NT2/D1 (cell line): ENCODE results near the gene CELSR2.

Experiments
- SUZ12 ChIP-seq: IDR thresholded peaks from 2 replicates; pipeline ENCODE4 v1.6.1; 2011; ENCODE audit not compliant: insufficient read length, insufficient read depth; ENCODE audit errors: extremely low read depth
- YY1 ChIP-seq: IDR thresholded peaks from 2 replicates; pipeline ENCODE4 v1.6.1; 2011; ENCODE audit not compliant: insufficient read length, insufficient read depth

DNA sequence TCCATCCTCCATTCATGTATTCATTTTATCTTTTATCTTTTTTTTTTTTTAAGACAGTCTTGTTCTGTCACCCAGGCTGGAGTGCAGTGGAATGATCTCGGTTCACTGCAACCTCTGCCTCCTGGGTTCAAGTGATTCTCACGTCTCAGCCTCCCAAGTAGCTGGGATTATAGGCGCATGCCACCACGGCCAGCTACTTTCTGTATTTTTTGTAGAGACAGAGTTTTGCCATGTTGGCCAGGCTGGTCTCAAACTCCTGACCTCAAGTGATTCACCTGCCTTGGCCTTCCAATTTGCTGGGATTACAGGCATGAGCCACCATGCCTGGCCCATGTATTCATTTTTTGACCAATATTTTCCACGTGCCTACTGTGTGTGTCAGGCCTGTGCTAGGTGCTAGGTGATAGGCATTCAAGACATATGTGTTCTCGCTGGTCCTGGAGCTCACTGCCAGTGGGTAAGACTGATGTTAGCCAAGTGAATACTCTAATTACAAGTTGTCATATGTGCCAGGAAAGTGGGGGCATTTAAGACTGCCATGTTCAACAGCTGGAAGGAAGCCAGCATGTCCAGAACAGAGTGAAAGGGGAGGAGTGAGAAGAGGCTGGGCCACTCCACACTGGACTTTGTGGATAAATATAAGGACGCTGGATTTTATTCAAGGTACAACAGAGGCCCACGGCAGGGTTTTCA is 5.3 kb upstream of the CELSR2 start:
- TF ChIP-seq SUZ12 (no peak), YY1 (no peak)
